ENCODE data around the gene MTHFR.
A peak's percentile ranks its signal among the peaks of the same experiment; 100 is the strongest.

- TF ChIP-seq EP300 (IDR thresholded peaks at IDR 0.05; ENCODE audit: borderline replicate concordance) = peak; percentile 23; the same call in 1 of the 2 replicates
- no peak for TF ChIP-seq CEBPB (IDR thresholded peaks at IDR 0.05)
- TF ChIP-seq RAD21 (IDR thresholded peaks at IDR 0.05; ENCODE audit: low read depth) = peak; percentile 61
- no peak; the same call in 1 of the 2 replicates for TF ChIP-seq TAF1 (IDR thresholded peaks at IDR 0.05; ENCODE audit: low read depth)
- no peak for TF ChIP-seq YY1 (IDR thresholded peaks at IDR 0.05; ENCODE audit: low read depth)
- no peak for TF ChIP-seq USF1 (IDR thresholded peaks at IDR 0.05)
- TF ChIP-seq ZBTB7A (IDR thresholded peaks at IDR 0.05; ENCODE audit: low read depth) = peak; percentile 62; the same call in 1 of the 2 replicates
- TF ChIP-seq CREB1 (IDR thresholded peaks at IDR 0.05; ENCODE audit: low read depth) = no peak
- no peak for TF ChIP-seq EGR1 (IDR thresholded peaks at IDR 0.05)
- TF ChIP-seq TCF12 (IDR thresholded peaks at IDR 0.05; ENCODE audit: low read depth) = no peak
Measured at GRCh38 chr1:11784993-11785769, 20.6 kb downstream of the MTHFR start.
